A673 (cell line): Measurements from ENCODE around the gene IFNGR2. TPM values are rescaled to one million over a fixed set of nuclear protein-coding genes. Genes with fewer than 3 reads are reported as not detected.

Source experiments
- BruUV-seq: library from RNA; stranded (reverse); fragments of 400-500 nt; replicated peaks from 2 replicates; lab custom pipeline; 2021; lab: Mats Ljungman, UMichigan
- CTCF ChIA-PET: fragments of 300-600 bp; sonication (Branson Sonifier 250); formaldehyde crosslinking; loops from one replicate; lab custom pipeline; 2022; ENCODE audit warnings: antibody characterized with exemption; lab: Charles Lee
- POLR2A ChIA-PET: fragments of 300-600 bp; sonication (Branson Sonifier 250); formaldehyde crosslinking; loops from one replicate; lab custom pipeline; 2022; ENCODE audit warnings: antibody characterized with exemption; ENCODE audit not compliant: low non-redundant PET; lab: Charles Lee
- DNase-seq: peaks from one replicate; pipeline ENCODE4 v3.0.0-alpha.2; 2015; ENCODE audit warnings: low spot score
- H3K27ac ChIP-seq: fragments of 200-600 bp; sonication (generic); 2 replicates; pipeline ENCODE4 v1.5.1; 2016; ENCODE audit warnings: mixed run types, low read depth, mild to moderate bottlenecking, mixed read lengths, antibody characterized with exemption, low read length; ENCODE audit not compliant: poor library complexity, severe bottlenecking
- H3K27me3 ChIP-seq: fragments of 200-600 bp; sonication (generic); replicated peaks from 2 replicates; pipeline ENCODE4 v1.6.1; 2017; ENCODE audit warnings: mixed run types, low read depth, mild to moderate bottlenecking, mixed read lengths, antibody characterized with exemption, low read length; ENCODE audit not compliant: insufficient read depth, poor library complexity
- H3K36me3 ChIP-seq: fragments of 200-600 bp; sonication (generic); 2 replicates; pipeline ENCODE4 v1.6.1; 2016; ENCODE audit warnings: mixed run types, mild to moderate bottlenecking, mixed read lengths, antibody characterized with exemption, low read length; ENCODE audit not compliant: insufficient read depth, poor library complexity, severe bottlenecking
- H3K4me1 ChIP-seq: fragments of 200-600 bp; sonication (generic); 2 replicates; pipeline ENCODE4 v1.6.1; 2017; ENCODE audit warnings: mixed run types, mild to moderate bottlenecking, mixed read lengths, antibody characterized with exemption, low read length; ENCODE audit not compliant: insufficient read depth, poor library complexity, severe bottlenecking
- H3K4me3 ChIP-seq: fragments of 200-600 bp; sonication (generic); 2 replicates; pipeline ENCODE4 v1.5.1; 2016; ENCODE audit warnings: low read depth, mixed run types, mild to moderate bottlenecking, mixed read lengths, low read length; ENCODE audit not compliant: poor library complexity, severe bottlenecking
- H3K9me3 ChIP-seq: fragments of 200-600 bp; sonication (generic); 2 replicates; pipeline ENCODE4 v1.6.1; 2016; ENCODE audit warnings: mixed run types, low read depth, mild to moderate bottlenecking, mixed read lengths, antibody characterized with exemption, low read length; ENCODE audit not compliant: poor library complexity, severe bottlenecking
- CTCF ChIP-seq: fragments of 300-800, 200-600 bp; sonication (generic); conservative IDR thresholded peaks from 2 replicates; pipeline ENCODE4 v1.5.1; 2017; ENCODE audit warnings: low read depth, mild to moderate bottlenecking, antibody characterized with exemption, low read length, moderate library complexity, mixed read lengths
- EZH2 ChIP-seq: fragments of 200-600 bp; sonication (generic); IDR thresholded peaks from 2 replicates; pipeline ENCODE4 v1.6.1; 2017; ENCODE audit warnings: borderline replicate concordance, low read depth, mild to moderate bottlenecking, mixed read lengths, antibody characterized with exemption, low read length; ENCODE audit not compliant: poor library complexity, severe bottlenecking
- intact Hi-C: fragments of 100-400 bp; cut with micrococcal nuclease; formaldehyde crosslinking; loops from one replicate; pipeline ENCODE4 v1.10.0; 2022; ENCODE audit not compliant: unreplicated experiment
- total RNA-seq: library from RNA; stranded (reverse); gene quantifications from 2 replicates; pipeline ENCODE4 v1.2.3, GENCODE V29; 2021

Gene IFNGR2
- total RNA-seq, 1 experiment from 2014 or later: 48.9 TPM

- no peaks in the 10 kb centered on the region for H3K27me3 ChIP-seq
- H3K36me3 ChIP-seq: no peaks in the 10 kb centered on the region
- CTCF ChIA-PET: no interaction called here
- H3K27ac ChIP-seq: no peak overlapping the region
- no peaks in the 10 kb centered on the region for H3K4me1 ChIP-seq
- no TSS peak for BruUV-seq
- DNase-seq: no peak
- H3K4me3 ChIP-seq: no peak overlapping the region
- POLR2A ChIA-PET: no interaction called here
- intact Hi-C loops: no loop called here
- no peaks in the 10 kb centered on the region for H3K9me3 ChIP-seq
- TF ChIP-seq EZH2 (no peak), CTCF (no peak)
Measured at GRCh38 chr21:33392284-33392985, 10.8 kb upstream of the IFNGR2 start.

GRCh38 chr21:33393348-33393747, 9.9 kb upstream of the IFNGR2 start:
- TF ChIP-seq EZH2 (no peak), CTCF (no peak)
- Histone ChIP-seq H3K4me1 (no peaks in the 10 kb centered on the region), H3K9me3 (no peaks in the 10 kb centered on the region), H3K27ac (no peak overlapping the region), H3K36me3 (no peaks in the 10 kb centered on the region), H3K4me3 (no peak overlapping the region), H3K27me3 (no peaks in the 10 kb centered on the region)
- no peak for DNase-seq
- ChIA-PET POLR2A (no interaction called here), CTCF (no interaction called here)
- intact Hi-C loops: no loop called here
- no TSS peak for BruUV-seq

- CTCF ChIA-PET: no interaction called here
- no peak for DNase-seq
- Histone ChIP-seq H3K9me3 (no peaks in the 10 kb centered on the region), H3K27ac (no peak overlapping the region), H3K4me3 (no peak overlapping the region), H3K4me1 (no peaks in the 10 kb centered on the region), H3K27me3 (no peaks in the 10 kb centered on the region), H3K36me3 (no peaks in the 10 kb centered on the region)
- no TSS peak for BruUV-seq
- no peak for TF ChIP-seq EZH2
- no peak for TF ChIP-seq CTCF
- POLR2A ChIA-PET: no interaction called here
- intact Hi-C loops: no loop called here
Measured at GRCh38 chr21:33394260-33394659, 9.0 kb upstream of the IFNGR2 start.
